HG02763 (cell line): ENCODE data around the gene BEND5.

Experiments
- ATAC-seq: cut with Tn5 transposase; IDR thresholded peaks from one replicate; pipeline ENCODE4 v1.9.1; 2021; ENCODE audit warnings: mild to moderate bottlenecking, moderate library complexity; ENCODE audit not compliant: unreplicated experiment

Gene BEND5

DNA sequence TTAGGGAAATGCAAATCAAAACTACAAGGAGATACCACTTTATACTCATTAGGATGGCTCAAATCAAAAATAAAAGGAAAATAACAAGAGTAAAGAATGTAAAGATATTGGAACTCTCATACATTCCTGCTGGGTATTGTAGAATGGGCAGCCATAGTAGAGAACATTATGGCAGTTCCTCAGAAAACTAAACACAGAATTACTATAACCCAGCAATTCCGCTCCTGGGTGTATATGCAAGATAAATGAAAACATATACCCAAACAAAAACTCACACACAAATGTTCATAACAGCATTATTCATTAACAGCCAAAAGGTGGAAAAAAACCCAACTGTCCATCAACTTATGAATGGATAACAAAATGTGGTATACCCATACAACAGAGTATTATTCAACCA lies 11.4 kb downstream of the BEND5 start:
- ATAC-seq = no peak

GRCh38 chr1:48761986-48762385 lies 14.7 kb downstream of the BEND5 start:
- ATAC-seq = no peak

GRCh38 chr1:48761411-48761810 lies 15.3 kb downstream of the BEND5 start:
- no peak for ATAC-seq

- no peak for ATAC-seq
Observed at GRCh38 chr1:48760857-48761256, 15.8 kb downstream of the BEND5 start.

DNA sequence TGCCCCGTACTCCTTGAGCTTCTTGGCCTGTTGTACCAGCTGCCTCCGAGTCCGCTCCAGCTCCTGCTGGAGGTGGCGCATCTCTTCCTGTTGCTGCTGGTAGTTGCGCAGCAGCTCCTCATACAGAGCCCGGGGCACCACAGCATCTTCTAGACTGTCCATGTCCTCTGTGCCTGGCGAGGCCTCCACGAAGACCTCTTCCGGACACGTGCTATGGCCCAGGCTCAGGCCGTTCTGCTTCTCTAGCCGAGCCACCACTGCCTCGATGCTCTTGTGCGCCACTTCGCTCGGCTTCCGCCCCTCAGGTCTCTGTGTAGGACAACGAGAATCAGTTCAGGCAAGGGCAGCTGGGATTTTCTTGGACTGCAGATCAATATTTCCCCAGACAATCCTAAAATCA lies 17.7 kb downstream of the BEND5 start:
- no peak for ATAC-seq

GRCh38 chr1:48757363-48757762 lies 19.3 kb downstream of the BEND5 start:
- ATAC-seq = no peak

DNA sequence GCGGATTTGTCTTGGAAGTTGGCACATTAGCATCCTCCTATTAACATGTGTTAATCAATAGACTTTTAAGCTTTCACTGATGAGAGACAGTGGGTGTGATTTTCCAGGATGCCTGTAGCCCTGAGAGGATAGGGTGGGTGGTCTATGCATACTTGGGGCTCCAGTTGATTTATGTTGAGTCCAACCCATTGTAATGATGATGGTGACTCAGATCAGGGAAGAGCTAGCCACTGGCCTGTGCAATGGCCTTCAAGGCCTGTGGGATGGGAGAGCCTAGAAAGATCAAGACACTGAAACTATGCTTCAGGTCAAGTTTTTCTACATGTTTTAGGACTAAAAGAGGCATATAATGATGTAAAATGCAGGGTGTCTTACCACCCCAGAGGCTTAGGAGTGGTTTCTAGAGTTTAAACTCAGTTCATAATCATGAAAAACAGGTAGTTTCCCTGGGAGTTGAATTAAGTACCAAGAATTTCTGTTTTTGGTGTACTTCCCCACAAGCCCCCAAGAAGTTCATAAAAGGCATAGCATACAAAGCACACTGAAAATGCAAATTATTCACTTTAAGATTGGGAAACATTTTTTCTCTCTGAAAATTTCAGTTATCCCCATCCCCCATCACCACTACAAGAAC lies 19.9 kb downstream of the BEND5 start:
- no peak for ATAC-seq

GRCh38 chr1:48753293-48753692 lies 23.4 kb downstream of the BEND5 start:
- no peak for ATAC-seq

- peak; percentile 76 for ATAC-seq
Observed at GRCh38 chr1:48750109-48750508, 26.6 kb downstream of the BEND5 start.

DNA sequence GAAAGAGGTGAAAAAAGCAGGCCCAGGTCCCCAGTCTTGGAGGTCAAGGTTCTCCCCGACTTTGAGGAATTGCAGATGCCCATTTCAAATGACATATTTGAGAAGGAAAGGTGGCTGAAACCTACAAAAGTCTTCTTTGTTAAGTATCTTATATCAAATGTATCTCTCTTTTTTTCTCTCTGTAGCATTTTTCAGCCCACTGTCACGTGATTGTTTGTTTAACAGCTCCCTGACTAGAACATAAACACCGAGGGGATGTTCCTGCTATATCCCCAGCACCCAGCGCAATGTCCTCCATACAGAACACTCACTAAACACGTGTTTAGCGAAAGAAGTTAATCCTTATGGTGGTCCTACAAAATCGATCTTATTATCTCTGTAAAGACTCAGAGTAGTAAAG lies 27.6 kb downstream of the BEND5 start:
- ATAC-seq = no peak

GRCh38 chr1:48746906-48747305 lies 29.8 kb downstream of the BEND5 start:
- ATAC-seq = no peak

DNA sequence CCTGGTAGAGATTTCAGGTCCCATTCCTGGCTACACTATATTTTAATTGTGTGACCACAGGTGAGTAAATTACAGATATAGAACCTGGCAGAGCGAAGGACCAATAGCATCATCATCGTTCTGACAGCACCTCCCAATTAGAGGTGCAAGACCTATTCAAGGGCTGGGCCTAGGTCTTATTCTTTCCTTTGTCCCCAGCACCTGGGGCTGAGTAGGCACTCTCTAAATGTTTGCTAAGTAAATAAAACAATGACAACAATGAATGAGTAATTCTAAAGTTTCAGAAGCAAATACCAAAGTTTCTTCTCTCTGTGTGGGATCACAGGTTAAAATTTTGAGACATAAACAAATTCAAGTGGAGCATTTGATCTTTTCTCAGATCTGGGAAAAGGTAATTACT lies 32.7 kb downstream of the BEND5 start:
- ATAC-seq = no peak

- no peak for ATAC-seq
Observed at GRCh38 chr1:48743480-48743879, 33.2 kb downstream of the BEND5 start.

GRCh38 chr1:48741380-48741779 lies 35.3 kb downstream of the BEND5 start:
- no peak for ATAC-seq

GRCh38 chr1:48740621-48741020 lies 36.1 kb downstream of the BEND5 start:
- no peak for ATAC-seq

DNA sequence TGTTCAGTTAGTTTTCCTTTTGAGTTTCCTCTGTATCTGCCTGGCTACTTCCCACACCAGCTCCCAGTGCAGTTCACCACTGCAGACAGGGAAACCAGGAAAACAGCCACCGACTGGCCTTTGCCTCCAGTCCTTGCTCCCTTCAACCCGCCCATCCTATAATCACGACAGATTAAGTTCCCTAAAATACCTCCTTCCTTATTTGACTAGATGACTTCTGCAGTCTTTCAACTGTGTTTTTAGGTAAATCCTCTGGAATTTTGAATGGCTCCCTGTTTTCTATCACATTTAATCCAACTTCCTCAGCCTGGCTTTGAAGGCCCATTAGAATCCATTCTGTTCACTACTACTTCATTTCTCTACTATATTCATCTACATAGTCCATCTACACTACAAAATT lies 37.6 kb downstream of the BEND5 start:
- ATAC-seq = no peak

- ATAC-seq = no peak
Observed at GRCh38 chr1:48738356-48738755, 38.3 kb downstream of the BEND5 start.

GRCh38 chr1:48735796-48736195 lies 40.9 kb downstream of the BEND5 start:
- ATAC-seq = no peak

GRCh38 chr1:48730164-48730910 lies 46.4 kb downstream of the BEND5 start:
- peak; percentile 40 for ATAC-seq

- no peak for ATAC-seq
Observed at GRCh38 chr1:48728584-48728983, 48.1 kb downstream of the BEND5 start.

GRCh38 chr1:48726557-48727215 lies 50.0 kb downstream of the BEND5 start:
- ATAC-seq = no peak

DNA sequence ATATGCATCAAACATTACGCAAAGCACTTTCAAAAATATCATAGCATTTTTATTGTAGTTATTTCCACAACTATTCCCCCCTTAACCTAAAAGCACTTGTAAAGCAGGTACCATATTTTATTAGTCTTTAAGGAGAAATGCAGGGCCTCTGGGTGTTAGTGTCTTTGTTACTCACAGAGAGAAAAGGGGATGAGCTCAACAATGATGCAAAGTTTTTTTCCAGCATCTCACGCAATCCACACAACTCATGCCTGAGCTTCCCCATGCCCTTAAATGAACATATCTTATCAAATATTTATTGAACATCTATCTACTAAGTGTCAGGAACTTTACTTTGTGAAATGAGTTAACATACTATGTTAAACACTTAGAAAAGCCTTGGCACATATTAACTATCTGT lies 50.6 kb downstream of the BEND5 start:
- ATAC-seq = no peak
